T-cell (primary cell): ENCODE measurements around the gene WWC2. TPM values are rescaled to one million over a fixed set of nuclear protein-coding genes. Genes with fewer than 3 reads are reported as not detected.

ENCODE experiments used
- ATAC-seq, 4 experiments: fragments of 200-7000 bp in 3 of 4; fragments of 150-1000 bp in 1 of 4; cut with Tn5 transposase; replicated peaks in 1 of 4; 1 replicate in 3 of 4; 2 replicates in 1 of 4; pipeline ENCODE4 v1.10.0; 2021; ENCODE audit warnings: moderate library complexity in 3 of 4, mild to moderate bottlenecking in 2 of 4, moderate number of reproducible peaks in 1 of 4
- CTCF ChIA-PET, 2 donors: fragments of 300-600 bp; sonication (Branson Sonifier 250); formaldehyde crosslinking; loops; one replicate each; lab custom pipeline; 2022; ENCODE audit warnings: antibody characterized with exemption in 2 of 2; lab: Charles Lee
- POLR2A ChIA-PET, 2 donors: fragments of 300-600 bp; sonication (Branson Sonifier 250); formaldehyde crosslinking; loops; one replicate each; lab custom pipeline; 2022; ENCODE audit warnings: antibody characterized with exemption in 2 of 2; lab: Charles Lee
- DNase-seq, 35 experiments: peaks; one replicate each; pipeline versions ENCODE4 v3.0.0 to v3.0.0-alpha.2; 2013 to 2023
- H3K27ac ChIP-seq: one replicate; pipeline ENCODE4 v1.5.1; 2013; ENCODE audit warnings: low read length
- H3K27me3 ChIP-seq, 2 experiments: replicated peaks in 1 of 2; 1 replicate in 1 of 2; 2 replicates in 1 of 2; pipeline versions ENCODE4 v1.6.1 to v1.7.0; 2013; ENCODE audit warnings: low read length in 1 of 2, mixed read lengths in 1 of 2; ENCODE audit not compliant: control insufficient read depth in 2 of 2, insufficient read depth in 2 of 2; ENCODE audit errors: extremely low read depth in 1 of 2
- H3K36me3 ChIP-seq, 2 donors: 1 replicate in 1 of 2; 2 replicates in 1 of 2; pipeline versions ENCODE4 v1.6.1 to v1.7.0; 2013; ENCODE audit warnings: low read length in 1 of 2; ENCODE audit not compliant: control insufficient read depth in 2 of 2, insufficient read depth in 1 of 2; ENCODE audit errors: extremely low read depth in 1 of 2
- H3K4me1 ChIP-seq, 2 experiments: 1 replicate in 1 of 2; 2 replicates in 1 of 2; pipeline versions ENCODE4 v1.6.1 to v1.7.0; 2013; ENCODE audit warnings: low read length in 2 of 2, mixed read lengths in 1 of 2; ENCODE audit not compliant: insufficient read depth in 2 of 2, control insufficient read depth in 1 of 2; ENCODE audit errors: extremely low read depth in 1 of 2
- H3K4me3 ChIP-seq, 2 donors: 1 replicate in 1 of 2; 2 replicates in 1 of 2; pipeline versions ENCODE4 v1.5.1 to v1.7.0; 2013; ENCODE audit warnings: mild to moderate bottlenecking in 2 of 2, low read length in 1 of 2, moderate library complexity in 1 of 2; ENCODE audit not compliant: control insufficient read depth in 1 of 2; ENCODE audit errors: extremely low read depth in 1 of 2
- H3K9me3 ChIP-seq: 2 replicates; pipeline ENCODE4 v1.7.0; 2013
- H3K27ac Mint-ChIP-seq, 2 donors: one replicate each; pipeline ENCODE4 v1.8.0; 2020 to 2021; ENCODE audit warnings: mild to moderate bottlenecking in 2 of 2, mixed read lengths in 2 of 2
- H3K27me3 Mint-ChIP-seq, 2 donors: one replicate each; pipeline ENCODE4 v1.8.0; 2021 to 2022; ENCODE audit warnings: mixed read lengths in 2 of 2
- H3K36me3 Mint-ChIP-seq: one replicate; pipeline ENCODE4 v1.8.0; 2021; ENCODE audit warnings: mixed read lengths
- H3K4me1 Mint-ChIP-seq, 3 donors: one replicate each; pipeline ENCODE4 v1.8.0; 2020 to 2022; ENCODE audit warnings: mixed read lengths in 3 of 3, mild to moderate bottlenecking in 1 of 3
- H3K4me3 Mint-ChIP-seq, 3 donors: one replicate each; pipeline ENCODE4 v1.8.0; 2020 to 2022; ENCODE audit warnings: mild to moderate bottlenecking in 3 of 3, mixed read lengths in 3 of 3, moderate library complexity in 3 of 3
- H3K9me3 Mint-ChIP-seq, 3 donors: one replicate each; pipeline ENCODE4 v1.8.0; 2020 to 2022; ENCODE audit warnings: mixed read lengths in 3 of 3
- WGBS: methylation state at CpG from one replicate; pipeline ENCODE4 v1.1.5; 2013; ENCODE audit warnings: missing lambda C conversion rate; ENCODE audit not compliant: insufficient coverage; 5-methylcytosine and 5-hydroxymethylcytosine counted together
- total RNA-seq, 35 experiments: library from RNA in 6 of 35; stranded (reverse) in 6 of 35; fragments of 120-200 nt in 1 of 35; gene quantifications; one replicate each; pipeline versions ENCODE4 v1.2.1 to v1.2.4 and lab custom pipeline; 2013 to 2026

WWC2 gene
- total RNA-seq, 5 donors from 2014 or later (not counting 1 experiment from before 2014, with no cell fraction given): 5.0 to 9.1 (median 7.3) TPM

- Histone ChIP-seq H3K36me3 (no peaks in the 10 kb centered on the region), H3K27ac (no peak overlapping the region), H3K4me3 (no peak overlapping the region), H3K27me3 (no peaks in the 10 kb centered on the region), H3K9me3 (no peaks in the 10 kb centered on the region), H3K4me1 (no peaks in the 10 kb centered on the region)
- no peak overlapping the region for H3K4me3 Mint-ChIP-seq
- no peak for ATAC-seq
- peaks cover 9 to 10% (median 10%) of the 10 kb centered on the region in 3 donors for H3K4me1 Mint-ChIP-seq
- H3K36me3 Mint-ChIP-seq: no peaks in the 10 kb centered on the region
- H3K27me3 Mint-ChIP-seq: peaks cover 1 to 4% of the 10 kb centered on the region in 2 donors
- H3K27ac Mint-ChIP-seq: no peak overlapping the region
- POLR2A ChIA-PET: no interaction called here
- no CpG with 5 or more reads among the region's 1 CpG for WGBS
- no peaks in the 10 kb centered on the region for H3K9me3 Mint-ChIP-seq
- no peak for DNase-seq
- CTCF ChIA-PET: no interaction called here
These were observed 66.3 kb downstream of the WWC2 start for GRCh38 chr4:183165376-183165775.

DNA sequence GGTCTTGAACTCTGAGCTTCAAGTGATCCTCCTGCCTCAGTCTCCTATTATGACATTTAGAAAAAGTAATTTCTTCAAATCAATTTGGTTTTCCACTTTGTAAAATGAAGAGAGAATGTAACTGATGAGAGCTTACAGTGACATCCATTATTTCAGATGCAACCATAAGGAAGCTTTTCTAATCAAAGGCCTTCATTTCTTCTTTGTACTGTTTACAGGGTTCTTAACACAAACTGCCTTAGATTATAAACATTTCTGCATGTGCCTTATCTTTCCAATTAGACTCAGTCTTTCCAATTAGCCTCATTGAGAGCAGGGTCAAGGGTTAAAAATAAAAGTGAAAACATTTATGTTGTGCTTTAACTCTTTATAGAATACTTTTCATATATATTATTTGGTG is 71.8 kb downstream of the WWC2 start:
- no peak for DNase-seq
- no peak overlapping the region for H3K4me3 ChIP-seq
- H3K9me3 Mint-ChIP-seq: no peaks in the 10 kb centered on the region
- H3K4me3 Mint-ChIP-seq: no peak overlapping the region
- no peaks in the 10 kb centered on the region for H3K27me3 ChIP-seq
- no peaks in the 10 kb centered on the region for H3K4me1 ChIP-seq
- no peak overlapping the region for H3K27ac ChIP-seq
- peaks cover 1 to 4% of the 10 kb centered on the region in 2 donors for H3K27me3 Mint-ChIP-seq
- no peaks in the 10 kb centered on the region for H3K36me3 Mint-ChIP-seq
- ChIA-PET CTCF (interaction anchor here in 1 of 2 donors (0.6 kb wide), 1 partner anchor 10 kb away, joined by 7 read pairs; no protein-coding TSS in a partner anchor), POLR2A (interaction anchor here in 1 of 2 donors (0.7 kb wide), 1 partner anchor 11 kb away, joined by 4 read pairs; no protein-coding TSS in a partner anchor)
- no peak overlapping the region for H3K27ac Mint-ChIP-seq
- H3K36me3 ChIP-seq: no peaks in the 10 kb centered on the region
- ATAC-seq: no peak
- no peaks in the 10 kb centered on the region for H3K9me3 ChIP-seq
- H3K4me1 Mint-ChIP-seq: peaks cover 0 to 3% (median 0%) of the 10 kb centered on the region in 3 donors

DNA sequence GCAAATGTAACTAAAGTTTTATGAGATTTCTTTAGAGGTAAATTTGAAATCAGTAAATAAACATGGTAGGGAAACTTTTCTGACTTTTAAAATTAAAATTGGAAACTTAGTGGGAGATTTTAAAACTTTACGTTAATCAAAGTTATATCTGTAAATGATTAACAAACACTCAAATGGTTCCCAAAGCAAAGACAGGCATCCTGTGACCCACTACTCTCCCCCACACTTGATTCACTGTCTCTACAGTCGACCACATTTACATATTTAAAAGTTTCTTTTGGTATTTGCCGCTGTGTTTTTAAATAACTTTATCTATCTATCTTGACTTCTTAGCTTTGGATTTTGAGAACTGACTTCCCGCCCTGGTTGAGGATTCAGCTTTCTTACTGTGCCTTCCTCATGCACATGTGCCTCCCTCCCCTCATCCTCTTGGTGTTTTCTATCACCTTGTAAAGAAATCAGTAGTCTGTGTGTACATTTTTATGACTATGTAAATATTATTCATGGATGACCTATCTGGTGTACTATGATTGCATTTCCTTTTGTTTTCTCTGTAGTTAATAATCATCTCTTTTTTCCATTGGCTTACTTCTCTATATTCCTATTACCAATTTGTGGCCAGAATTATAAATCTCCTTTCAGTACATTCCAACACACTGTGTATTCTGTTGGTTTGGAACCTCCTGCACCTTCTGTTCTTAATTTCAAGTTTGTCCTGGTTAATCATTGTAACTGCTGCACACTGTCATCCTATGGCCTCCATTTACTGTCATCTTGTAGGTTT is 72.6 kb downstream of the WWC2 start:
- no peak overlapping the region for H3K4me3 Mint-ChIP-seq
- H3K36me3 ChIP-seq: no peaks in the 10 kb centered on the region
- no peak overlapping the region for H3K27ac Mint-ChIP-seq
- CTCF ChIA-PET: interaction anchor here in 1 of 2 donors (0.7 kb wide), 1 partner anchor 726 kb away, joined by 8 read pairs; no protein-coding TSS in a partner anchor
- H3K27me3 Mint-ChIP-seq: peaks cover 1 to 4% of the 10 kb centered on the region in 2 donors
- no peaks in the 10 kb centered on the region for H3K9me3 Mint-ChIP-seq
- no peaks in the 10 kb centered on the region for H3K9me3 ChIP-seq
- POLR2A ChIA-PET: no interaction called here
- H3K27ac ChIP-seq: no peak overlapping the region
- H3K4me1 Mint-ChIP-seq: no peaks in the 10 kb centered on the region
- ATAC-seq (no peak), DNase-seq (no peak)
- H3K4me3 ChIP-seq: no peak overlapping the region
- peaks cover 0 to 2% of the 10 kb centered on the region in 2 experiments for H3K27me3 ChIP-seq
- 80% methylated on average over 1 of the region's 4 CpGs for whole genome bisulfite sequencing
- H3K36me3 Mint-ChIP-seq: no peaks in the 10 kb centered on the region
- no peaks in the 10 kb centered on the region for H3K4me1 ChIP-seq

GRCh38 chr4:183172881-183173280 is 73.8 kb downstream of the WWC2 start:
- WGBS: no CpG with 5 or more reads among the region's 1 CpG
- Mint-ChIP-seq H3K27me3 (no peaks in the 10 kb centered on the region), H3K4me1 (no peaks in the 10 kb centered on the region), H3K27ac (no peak overlapping the region), H3K9me3 (no peaks in the 10 kb centered on the region), H3K36me3 (no peaks in the 10 kb centered on the region), H3K4me3 (no peak overlapping the region)
- ChIA-PET CTCF (no interaction called here), POLR2A (no interaction called here)
- Histone ChIP-seq H3K9me3 (no peaks in the 10 kb centered on the region), H3K27ac (no peak overlapping the region), H3K36me3 (no peaks in the 10 kb centered on the region), H3K4me3 (no peak overlapping the region), H3K4me1 (no peaks in the 10 kb centered on the region), H3K27me3 (peaks cover 0 to 2% of the 10 kb centered on the region in 2 experiments)
- DNase-seq: no peak
- no peak for ATAC-seq

DNA sequence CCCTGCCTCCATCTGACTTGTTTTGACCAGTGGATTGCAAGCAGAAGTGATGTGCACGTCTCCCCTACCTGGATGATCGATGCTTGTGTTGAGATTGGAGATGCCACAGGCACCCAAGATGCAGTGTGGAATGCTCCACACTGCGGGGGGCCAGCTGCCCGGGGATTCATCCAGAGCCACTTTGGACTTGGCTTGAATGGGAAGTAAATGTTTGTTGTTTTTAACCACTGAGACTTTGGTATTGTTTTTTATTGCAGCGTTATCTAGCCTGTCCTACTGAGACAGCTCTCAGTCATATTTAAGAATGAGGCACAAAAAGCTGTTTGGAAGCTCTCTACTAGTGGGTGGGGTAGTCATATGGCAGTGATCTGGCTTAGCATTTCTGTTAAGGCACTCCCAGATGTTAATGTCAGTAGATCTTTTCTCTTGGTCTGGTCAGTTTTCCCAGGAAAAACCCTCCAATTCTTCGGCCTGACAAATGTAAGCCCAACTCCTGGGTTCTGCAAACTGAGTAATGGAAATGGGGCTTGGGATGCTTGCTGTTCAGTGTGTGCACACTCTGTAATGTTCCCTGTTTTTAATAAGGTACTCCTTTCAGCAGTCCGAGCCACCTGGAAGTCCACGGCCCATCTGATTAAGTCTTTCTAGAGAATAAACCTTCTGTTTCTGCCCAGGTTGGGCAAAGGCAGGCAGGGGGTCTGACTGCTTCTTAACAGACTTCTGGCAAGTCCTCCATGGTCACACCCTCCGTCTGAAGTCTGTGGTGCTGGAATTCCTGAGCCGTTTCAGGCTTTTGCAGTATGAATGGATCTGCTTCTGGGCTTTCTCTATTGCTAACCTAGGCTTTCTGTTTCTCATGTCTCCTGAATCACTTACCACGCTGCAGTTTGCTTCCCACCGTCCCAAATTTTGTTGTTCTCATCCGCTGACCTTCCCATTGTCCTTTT is 74.8 kb downstream of the WWC2 start:
- H3K4me1 Mint-ChIP-seq: peaks cover 3 to 4% (median 4%) of the 10 kb centered on the region in 3 donors
- Histone ChIP-seq H3K27ac (no peak overlapping the region), H3K4me1 (peaks cover 0 to 3% of the 10 kb centered on the region in 2 experiments), H3K9me3 (no peaks in the 10 kb centered on the region), H3K27me3 (peaks cover 0 to 2% of the 10 kb centered on the region in 2 experiments), H3K4me3 (no peak overlapping the region), H3K36me3 (no peaks in the 10 kb centered on the region)
- no peak overlapping the region for H3K4me3 Mint-ChIP-seq
- POLR2A ChIA-PET: no interaction called here
- no peaks in the 10 kb centered on the region for H3K27me3 Mint-ChIP-seq
- CTCF ChIA-PET: no interaction called here
- H3K9me3 Mint-ChIP-seq: no peaks in the 10 kb centered on the region
- DNase-seq (no peak), ATAC-seq (no peak)
- no peaks in the 10 kb centered on the region for H3K36me3 Mint-ChIP-seq
- no peak overlapping the region for H3K27ac Mint-ChIP-seq
- WGBS: 73% methylated on average over 8 of the region's 13 CpGs

DNA sequence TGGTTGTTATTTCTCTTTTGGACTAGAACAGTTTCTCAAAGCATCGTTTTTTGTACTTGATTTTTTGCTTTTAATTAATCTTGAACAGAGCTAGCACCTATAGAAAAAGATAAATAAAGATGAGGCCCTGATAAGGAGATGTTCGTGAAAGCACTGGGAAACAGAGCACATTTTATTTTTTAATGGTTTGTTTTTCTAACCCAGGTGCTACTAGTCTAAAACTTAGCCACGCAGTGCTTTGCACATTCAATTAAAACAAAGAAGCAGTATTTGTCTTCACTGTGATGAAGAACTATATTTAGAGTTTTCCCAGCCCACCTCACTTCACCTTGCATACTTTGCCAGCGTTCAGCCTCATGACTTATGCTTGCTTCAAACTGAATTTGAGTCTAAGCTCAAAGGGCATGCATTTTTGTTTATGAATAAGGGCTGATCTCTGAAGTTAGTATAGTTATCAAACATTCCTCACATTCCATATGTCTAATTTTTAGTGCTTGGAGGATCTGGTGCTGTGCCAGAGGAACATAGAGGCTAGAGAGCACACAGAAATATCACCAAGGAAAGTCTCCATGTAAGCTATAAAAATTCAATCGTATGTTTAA is 76.7 kb downstream of the WWC2 start:
- Mint-ChIP-seq H3K36me3 (no peaks in the 10 kb centered on the region), H3K27ac (no peak overlapping the region), H3K9me3 (no peaks in the 10 kb centered on the region), H3K27me3 (no peaks in the 10 kb centered on the region), H3K4me3 (no peak overlapping the region), H3K4me1 (peaks cover 10 to 21% (median 11%) of the 10 kb centered on the region in 3 donors)
- POLR2A ChIA-PET: no interaction called here
- ATAC-seq (no peak), DNase-seq (no peak)
- Histone ChIP-seq H3K27me3 (peaks cover 0 to 2% of the 10 kb centered on the region in 2 experiments), H3K9me3 (no peaks in the 10 kb centered on the region), H3K27ac (no peak overlapping the region), H3K4me3 (no peak overlapping the region), H3K4me1 (peaks cover 0 to 3% of the 10 kb centered on the region in 2 experiments), H3K36me3 (no peaks in the 10 kb centered on the region)
- CTCF ChIA-PET: no interaction called here
- 67% methylated on average over 1 of the region's 5 CpGs for WGBS
